ENCODE results near the gene GRXCR2.

GRCh38 chr5:145858959-145859358, 13.9 kb downstream of the GRXCR2 start:
- TF ChIP-seq JUND (IDR thresholded peaks at IDR 0.05) (no peak), POLR2AphosphoS5 (IDR thresholded peaks at IDR 0.05; ENCODE audit: low read depth, low read length) (no peak), EZH2phosphoT487 (IDR thresholded peaks at IDR 0.05; ENCODE audit: borderline replicate concordance) (no peak), CTCF (IDR thresholded peaks at IDR 0.05 in 2 of 3, conservative IDR thresholded peaks at IDR 0.05 in 1 of 3; ENCODE audit: borderline replicate concordance in 1 of 3, insufficient read depth in 1 of 3, low read depth in 2 of 3, low read length in 2 of 3) (no peak), POLR2A (IDR thresholded peaks at IDR 0.05; ENCODE audit: borderline replicate concordance, extremely low read depth, insufficient read depth, insufficient read length) (no peak)

Data from HCT116 (cell line).